ENCODE results near the gene ADAMTS2. TPM values are rescaled to one million over a fixed set of nuclear protein-coding genes. Genes with fewer than 3 reads are reported as not detected.

The ADAMTS2 gene
- total and polyA plus RNA-seq, 2 of the 4 experiments (the other 2 are of a cell fraction), result 19.0 to 58.8 TPM

GRCh38 chr5:179375236-179375685 is 30.0 kb upstream of the ADAMTS2 start:
- Histone ChIP-seq H3K27me3 (ENCODE audit: control insufficient read depth, insufficient read depth, low read length) (no peaks in the 10 kb centered on the region), H3K9me3 (ENCODE audit: control insufficient read depth, insufficient read depth, low read length) (no peaks in the 10 kb centered on the region), H2BK5ac (ENCODE audit: low read depth, low read length, poor library complexity, severe bottlenecking) (no peak overlapping the region), H2AFZ (replicated peaks; ENCODE audit: low read length, poor library complexity) (no peak overlapping the region), H3K36me3 (ENCODE audit: control insufficient read depth, insufficient read depth, low read length) (no peaks in the 10 kb centered on the region), H3K4ac (ENCODE audit: low read depth, low read length) (peak overlapping the region; percentile 32; the same call in 1 of the 2 replicates), H3K4me1 (ENCODE audit: control insufficient read depth, insufficient read depth, low read length) (peaks cover 27% of the 10 kb centered on the region), H2BK15ac (ENCODE audit: low read depth, low read length) (no peak overlapping the region), H3K9ac (ENCODE audit: low read depth, low read length) (no peak overlapping the region), H3K23ac (ENCODE audit: low read depth, low read length) (no peak overlapping the region), H4K91ac (ENCODE audit: insufficient read depth, low read depth, low read length) (no peak overlapping the region), H3K56ac (ENCODE audit: extremely low read depth, insufficient read depth, low read length) (0 out of 2 replicates have a peak overlapping the region, but pooled peaks have one; percentile 3), H2AK5ac (ENCODE audit: low read depth, low read length) (peak overlapping the region; percentile 44), H3K14ac (replicated peaks; ENCODE audit: low read depth, low read length) (no peak overlapping the region), H3K27ac (ENCODE audit: insufficient read depth, low read length) (no peak overlapping the region), H3K18ac (ENCODE audit: low read depth, low read length) (no peak overlapping the region), H3K4me2 (ENCODE audit: low read depth, low read length) (no peak overlapping the region), H4K20me1 (ENCODE audit: insufficient read depth, low read length) (no peaks in the 10 kb centered on the region), H3K9me1 (ENCODE audit: insufficient read depth, low read length) (peaks cover 17% of the 10 kb centered on the region), H4K8ac (ENCODE audit: low read depth in 2 of 2, low read length in 2 of 2) (no peak overlapping the region), H2AK9ac (replicated peaks; ENCODE audit: low read depth, low read length, poor library complexity) (peak overlapping the region; percentile 39), H4K5ac (ENCODE audit: low read depth, low read length) (no peak overlapping the region), H3K4me3 (ENCODE audit: insufficient read depth, low read depth, low read length) (no peak overlapping the region), H2BK120ac (ENCODE audit: low read depth, low read length) (no peak overlapping the region), H3K79me1 (ENCODE audit: low read depth in 1 of 2, low read length in 2 of 2) (peaks cover 4 to 20% of the 10 kb centered on the region in 2 experiments; a peak in 3 of 4 replicates), H2BK20ac (ENCODE audit: low read depth, low read length) (no peak overlapping the region)
- BruUV-seq (replicated peaks), result no TSS peak
- ChIA-PET CTCF (no interaction called here), POLR2A (ENCODE audit: unreplicated experiment) (no interaction called here)
- ATAC-seq (ENCODE audit: low read depth) (no peak), DNase-seq (no peak)
- dilution Hi-C loops (cut with HindIII; ENCODE audit: low sequenced_read_pairs, unreplicated experiment) (no loop called here), intact Hi-C loops (cut with micrococcal nuclease) (no loop called here), in situ Hi-C loops (cut with MboI; ENCODE audit: low sequenced_read_pairs) (no loop called here)
- TF ChIP-seq MAFK (IDR thresholded peaks at IDR 0.05; ENCODE audit: low read depth, low read length) (no peak), NFE2L2 (IDR thresholded peaks at IDR 0.05; ENCODE audit: low read depth, low read length) (no peak), ELK1 (IDR thresholded peaks at IDR 0.05; ENCODE audit: borderline replicate concordance, low read depth, low read length) (no peak), RAD21 (IDR thresholded peaks at IDR 0.05; ENCODE audit: low read length) (no peak), MAZ (IDR thresholded peaks at IDR 0.05; ENCODE audit: borderline replicate concordance, low read depth, low read length) (no peak), BHLHE40 (IDR thresholded peaks at IDR 0.05; ENCODE audit: low read depth, low read length) (no peak), CHD1 (IDR thresholded peaks at IDR 0.05; ENCODE audit: low read depth, low read length) (no peak), CEBPB (IDR thresholded peaks at IDR 0.05; ENCODE audit: low read depth, low read length) (no peak), MXI1 (IDR thresholded peaks at IDR 0.05; ENCODE audit: borderline replicate concordance, low read depth, low read length) (no peak), RFX5 (IDR thresholded peaks at IDR 0.05; ENCODE audit: low read depth, low read length) (no peak), USF2 (IDR thresholded peaks at IDR 0.05; ENCODE audit: low read depth, low read length) (no peak), FOS (IDR thresholded peaks at IDR 0.05; ENCODE audit: low read depth, low read length) (no peak), CTCF (conservative IDR thresholded peaks at IDR 0.05; ENCODE audit: low read depth, low read length) (no peak), SMC3 (IDR thresholded peaks at IDR 0.05; ENCODE audit: low read depth, low read length) (no peak), POLR2A (IDR thresholded peaks at IDR 0.05; ENCODE audit: low read depth, low read length) (no peak), RCOR1 (IDR thresholded peaks at IDR 0.05; ENCODE audit: insufficient replicate concordance, low read length) (no peak)
- no CpG with 5 or more reads among the region's 3 CpGs for WGBS, 2 experiments (ENCODE audit: extremely low coverage in 2 of 2, insufficient read length in 1 of 2)
